NK-92 treated with Interleukin-12 subunit alpha and Interleukin-12 subunit beta, amount 100 ng/mL, for 24 hours (cell line): ENCODE measurements around the gene GABBR2.
"Not testable (repeated sequence)": the region's sequence is repeated elsewhere in the genome, so short reads cannot be mapped to it uniquely, and the experiment has no call there.

Experiments
- DNase-seq: peaks from one replicate; lab custom pipeline; 2025; lab: John Stamatoyannopoulos, UW

The GABBR2 gene

DNA sequence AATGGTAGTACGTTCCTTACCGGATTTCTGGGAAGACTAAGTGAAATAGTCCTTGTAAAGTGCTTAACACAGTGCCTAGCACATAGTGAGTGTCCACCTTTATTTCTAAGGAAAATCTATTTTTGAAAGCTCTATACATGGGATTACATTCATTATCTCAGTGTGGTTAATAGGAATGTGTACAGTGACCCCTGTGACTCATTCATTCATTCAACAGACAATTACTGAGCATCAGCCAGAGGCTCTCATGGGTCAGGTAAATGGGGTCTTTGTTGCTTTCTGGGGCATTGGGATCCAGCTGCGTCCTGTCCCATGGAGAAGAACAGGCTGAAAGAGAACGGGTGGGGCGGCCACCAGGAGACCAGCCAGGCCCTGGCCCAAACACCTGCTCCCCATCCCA lies 227.1 kb downstream of the GABBR2 start:
- no peak for DNase-seq

DNA sequence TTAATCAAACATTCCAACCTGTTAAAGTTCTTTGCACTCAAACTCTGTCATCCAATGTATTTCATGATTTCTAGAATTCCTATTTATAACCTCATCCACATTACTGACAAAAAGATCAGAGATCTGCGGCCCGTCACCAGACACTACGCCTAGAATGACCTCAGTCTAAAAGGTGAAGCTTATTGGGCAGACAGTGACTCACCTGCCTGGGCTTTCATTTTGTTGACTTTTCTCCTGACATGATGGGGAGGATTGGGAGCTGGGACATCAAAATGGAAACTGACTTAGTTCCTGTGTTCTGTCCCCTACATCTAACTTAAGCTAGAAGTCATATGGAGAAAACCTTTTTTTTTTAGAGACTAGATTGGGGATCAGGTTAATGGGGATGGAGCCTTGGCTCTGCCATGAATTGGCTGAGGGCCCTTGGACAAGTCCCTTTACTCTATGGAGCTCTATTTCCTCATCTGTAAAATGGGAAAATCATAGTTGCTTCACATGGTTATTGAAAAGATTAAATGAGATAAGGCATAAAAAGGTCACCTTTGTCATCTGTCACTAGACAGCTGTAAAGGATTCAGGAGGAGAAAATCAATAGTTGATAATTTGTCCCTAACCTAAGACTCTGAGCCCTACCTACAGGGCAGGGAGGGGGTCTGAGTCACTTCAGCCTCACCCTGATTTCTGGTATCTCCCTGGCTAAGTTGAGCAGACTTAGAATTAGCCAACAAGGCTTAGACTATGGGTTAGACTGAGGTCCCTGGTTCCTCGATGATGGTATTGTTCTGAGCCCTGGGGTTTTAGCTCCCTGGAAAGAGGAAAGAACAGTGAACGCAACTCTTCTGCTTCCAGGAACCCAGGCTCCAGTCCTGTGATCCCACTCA lies 228.5 kb downstream of the GABBR2 start:
- no peak for DNase-seq

DNA sequence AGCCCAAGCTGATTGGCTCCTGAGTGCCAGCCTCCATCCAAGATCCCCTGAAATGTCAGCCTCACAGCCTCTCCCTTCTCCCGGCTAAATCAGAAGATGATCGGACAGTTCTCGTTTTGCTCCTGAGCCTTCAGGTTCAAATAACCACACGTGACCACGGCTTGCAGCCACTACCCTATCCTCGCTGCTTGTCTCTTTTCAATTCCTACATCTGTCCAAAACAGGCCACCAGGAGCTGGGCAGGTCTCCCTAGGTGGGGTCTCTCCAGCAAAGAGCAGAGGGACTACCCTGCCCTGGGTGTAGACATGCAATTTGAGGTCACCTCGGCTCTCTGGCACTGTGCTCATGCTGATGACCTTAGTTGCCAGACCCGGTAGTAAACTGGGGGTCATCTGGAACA lies 229.3 kb downstream of the GABBR2 start:
- DNase-seq, result no peak

DNA sequence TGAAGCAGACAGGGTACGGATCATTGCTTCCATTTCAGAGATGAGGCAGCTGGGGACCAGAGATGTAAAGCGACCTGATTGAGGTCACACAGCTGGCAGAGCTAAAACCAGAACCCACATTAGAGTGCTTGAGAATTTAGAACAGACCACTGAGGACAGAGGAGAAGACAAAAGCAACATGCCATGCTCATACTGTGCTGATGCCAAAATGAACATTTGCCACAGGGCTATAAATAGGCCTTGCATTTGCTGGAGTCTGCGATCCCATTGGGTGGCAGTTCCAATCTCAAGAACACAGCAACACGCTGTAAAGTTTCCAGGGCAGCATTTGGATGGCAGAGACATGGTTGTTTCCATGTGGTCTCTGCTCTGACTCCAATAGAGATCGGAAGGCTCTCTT lies 230.9 kb downstream of the GABBR2 start:
- DNase-seq, result no peak

DNA sequence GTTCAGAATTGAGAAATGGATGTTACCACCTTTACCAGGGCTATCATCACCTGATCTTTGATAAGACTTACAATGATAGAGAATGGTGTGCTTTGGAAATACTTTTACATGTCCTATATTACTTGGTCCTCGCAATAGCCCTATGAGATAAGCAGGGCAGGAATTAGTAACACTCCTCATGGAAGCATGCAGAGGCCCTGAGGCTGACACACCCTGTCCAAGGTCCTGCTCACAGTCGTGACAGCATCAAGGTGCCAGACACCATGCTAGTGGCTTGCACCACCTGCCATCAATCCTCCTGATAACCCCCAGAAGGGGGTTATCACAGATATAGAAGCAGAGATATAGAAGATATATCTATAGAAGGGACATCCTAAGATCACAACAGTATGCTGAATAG lies 236.5 kb downstream of the GABBR2 start:
- no peak for DNase-seq

DNA sequence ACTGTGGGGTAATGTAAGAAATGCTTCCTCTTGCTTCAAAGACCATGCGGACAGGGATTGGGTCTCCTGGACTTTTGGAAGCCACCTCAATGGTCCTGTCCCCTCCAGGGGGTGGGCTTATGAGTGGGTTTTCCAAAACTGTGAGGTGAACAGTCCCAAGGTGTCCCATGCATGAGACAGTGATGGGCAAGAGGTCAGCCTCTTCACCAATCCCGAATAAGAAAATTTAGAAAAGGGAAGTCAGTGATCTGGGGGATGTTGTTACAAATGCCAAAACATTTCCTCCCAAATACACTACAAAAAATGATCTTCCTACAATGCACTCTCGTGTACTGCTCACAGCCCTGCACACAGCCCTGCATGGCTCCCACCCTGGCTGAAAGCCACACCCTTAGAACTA lies 237.6 kb downstream of the GABBR2 start:
- no peak for DNase-seq

DNA sequence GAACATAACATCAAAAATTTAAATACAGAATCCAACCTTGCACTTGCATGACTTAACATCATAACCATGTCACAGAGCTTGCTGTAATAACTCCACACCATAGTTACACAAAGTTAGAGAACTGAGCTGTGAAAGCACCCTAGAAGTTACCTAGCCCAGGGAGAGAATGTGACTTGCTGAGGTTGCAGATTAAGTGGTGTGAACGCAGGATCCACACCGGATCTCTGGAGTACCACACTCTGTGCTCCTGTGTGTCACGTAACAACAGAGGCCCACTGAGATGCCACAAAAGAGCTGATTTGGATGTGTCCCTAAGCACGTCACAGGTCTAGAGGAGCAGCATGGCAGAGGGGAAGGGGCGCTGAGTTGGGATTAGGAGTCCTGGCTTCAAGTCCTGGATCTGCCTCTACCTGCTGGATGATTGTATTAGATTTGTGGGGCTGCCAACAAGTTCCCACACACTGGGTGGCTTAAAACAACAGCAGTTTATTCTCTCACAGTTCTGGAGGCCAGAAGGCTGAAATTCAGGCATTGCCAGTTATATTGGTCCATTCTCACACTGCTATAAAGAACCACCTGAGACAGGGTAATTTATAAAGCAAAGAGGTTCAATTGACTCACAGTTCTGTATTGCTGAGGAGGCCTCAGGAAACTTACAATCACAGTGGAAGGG lies 240.0 kb downstream of the GABBR2 start:
- DNase-seq, result no peak

DNA sequence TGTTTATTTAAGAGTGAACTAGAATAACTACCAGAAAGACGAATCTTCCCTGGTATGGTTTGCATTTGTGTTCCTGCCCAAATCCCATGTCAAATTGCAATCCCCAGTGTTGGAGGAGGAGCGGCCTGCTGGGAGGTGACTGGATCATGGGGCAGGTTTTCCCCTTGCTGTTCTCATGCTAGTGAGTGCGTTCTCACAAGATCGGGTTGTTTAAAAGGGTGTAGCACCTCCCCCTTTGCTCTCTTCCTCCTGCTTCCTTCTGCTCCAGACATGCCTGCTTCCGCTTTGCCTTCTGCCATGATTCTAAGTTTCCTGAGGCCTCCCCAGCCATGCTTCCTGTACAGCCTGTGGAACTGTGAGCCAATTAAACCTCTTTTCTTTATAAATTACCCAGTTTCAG lies 242.9 kb downstream of the GABBR2 start:
- DNase-seq, result no peak

DNA sequence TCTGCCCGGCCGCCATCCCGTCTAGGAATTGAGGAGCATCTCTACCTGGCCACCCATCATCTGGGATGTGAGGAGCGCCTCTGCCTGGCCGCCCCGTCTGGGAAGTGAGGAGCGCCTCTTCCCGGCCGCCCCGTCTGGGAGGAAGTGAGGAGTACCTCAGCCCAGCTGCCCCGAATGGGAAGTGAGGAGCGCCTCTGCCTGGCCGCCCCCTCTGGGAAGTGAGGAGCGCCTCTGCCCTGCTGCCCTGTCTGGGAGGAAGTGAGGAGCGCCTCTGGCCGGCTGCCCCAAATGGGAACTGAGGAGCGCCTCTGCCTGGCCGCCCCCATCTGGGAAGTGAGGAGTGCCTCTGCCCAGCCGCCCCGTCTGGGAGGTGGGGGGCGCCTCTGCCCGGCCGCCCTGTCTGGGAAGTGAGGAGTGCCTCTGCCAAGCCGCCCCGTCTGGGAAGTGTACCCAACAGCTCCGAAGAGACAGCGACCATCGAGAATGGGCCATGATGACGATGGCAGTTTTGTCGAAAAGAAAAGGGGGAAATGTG lies 244.5 kb downstream of the GABBR2 start:
- not testable (repeated sequence) for DNase-seq

DNA sequence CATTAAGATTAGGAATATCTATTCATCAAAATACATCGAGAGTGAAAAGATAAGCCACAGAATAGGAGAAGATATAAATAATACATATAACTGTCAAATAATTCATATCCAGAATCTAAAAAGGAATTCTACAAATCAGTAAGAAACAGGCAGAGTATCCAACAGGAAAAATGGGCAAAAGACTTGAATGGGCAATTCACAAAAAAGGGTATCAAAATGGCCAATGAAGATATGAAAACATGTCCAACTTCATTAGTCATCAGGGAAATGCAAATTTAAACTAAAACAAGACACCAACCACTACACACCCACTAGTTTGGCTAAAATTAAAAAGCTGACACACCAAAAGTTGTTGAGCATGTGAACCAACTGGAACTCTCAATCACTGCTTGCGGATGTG lies 246.4 kb downstream of the GABBR2 start:
- DNase-seq, result no peak

DNA sequence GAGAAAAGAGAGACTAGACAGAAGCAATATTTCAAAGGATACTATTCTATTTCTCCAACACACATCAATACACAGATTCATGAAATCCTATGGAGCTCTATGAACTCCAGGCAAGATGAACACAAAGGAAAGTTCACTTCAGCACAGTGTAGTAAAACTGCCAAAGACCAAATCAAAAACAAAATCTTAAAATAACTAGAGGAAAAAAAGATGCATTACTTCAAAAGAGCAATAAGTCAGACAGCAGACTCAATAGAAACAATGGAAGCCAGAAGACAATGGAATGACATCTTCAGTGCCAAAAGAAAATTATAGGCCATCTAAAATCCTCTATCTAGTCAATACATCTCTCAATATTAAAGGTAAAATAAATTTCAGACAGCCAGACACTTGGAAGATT lies 248.0 kb downstream of the GABBR2 start:
- no peak for DNase-seq

DNA sequence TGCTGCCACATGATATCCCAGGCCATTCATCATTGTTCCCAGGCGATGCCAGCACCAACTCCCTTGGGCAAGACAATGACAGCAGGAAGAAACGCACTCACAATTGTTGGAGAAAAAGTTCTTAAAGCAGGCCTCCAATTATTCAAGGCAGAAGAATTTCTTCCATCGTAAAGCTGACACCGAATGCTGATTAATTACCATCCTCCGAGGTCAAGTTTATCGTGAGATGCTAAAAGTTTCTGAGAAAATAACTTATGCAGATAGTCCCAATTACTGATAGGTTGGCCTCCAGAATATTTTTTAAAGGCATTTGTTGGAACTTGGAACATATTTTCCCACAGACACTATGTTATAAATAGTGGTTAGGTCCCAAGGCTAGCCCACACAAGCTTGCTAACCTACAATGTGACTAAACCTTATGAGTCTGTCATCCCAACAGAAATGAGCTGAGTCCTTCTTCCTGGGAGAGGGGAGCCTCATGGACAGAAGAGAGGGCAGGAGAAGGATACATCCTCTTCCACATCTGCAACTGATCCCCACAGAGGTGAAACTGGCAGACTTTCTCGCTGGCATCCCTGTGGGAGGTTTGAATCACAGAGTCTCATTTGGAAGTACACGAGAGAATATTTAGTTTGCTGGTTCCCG lies 250.9 kb downstream of the GABBR2 start:
- DNase-seq, result no peak

DNA sequence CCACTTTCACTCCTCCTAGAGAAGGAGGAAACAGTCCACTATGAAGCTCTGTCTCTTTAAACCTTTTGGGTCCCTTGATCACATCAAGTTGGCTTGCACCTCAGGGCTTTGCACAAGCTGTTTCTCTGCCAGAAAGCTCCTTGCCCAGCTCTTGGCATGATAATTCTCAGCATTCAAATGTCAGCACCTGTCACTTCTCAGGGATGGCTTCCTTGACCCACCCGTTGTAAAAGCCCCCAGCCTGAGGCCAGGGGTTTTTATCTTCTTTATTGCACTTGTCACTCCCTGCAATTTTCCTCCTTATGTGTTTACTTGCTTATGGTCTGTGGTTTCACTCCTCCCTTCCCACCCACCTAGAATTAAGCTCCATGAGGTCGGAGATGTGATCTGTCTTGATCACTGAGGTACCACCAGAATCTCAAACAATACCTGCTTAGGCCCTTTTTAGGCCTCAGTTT lies 252.6 kb downstream of the GABBR2 start:
- no peak for DNase-seq

DNA sequence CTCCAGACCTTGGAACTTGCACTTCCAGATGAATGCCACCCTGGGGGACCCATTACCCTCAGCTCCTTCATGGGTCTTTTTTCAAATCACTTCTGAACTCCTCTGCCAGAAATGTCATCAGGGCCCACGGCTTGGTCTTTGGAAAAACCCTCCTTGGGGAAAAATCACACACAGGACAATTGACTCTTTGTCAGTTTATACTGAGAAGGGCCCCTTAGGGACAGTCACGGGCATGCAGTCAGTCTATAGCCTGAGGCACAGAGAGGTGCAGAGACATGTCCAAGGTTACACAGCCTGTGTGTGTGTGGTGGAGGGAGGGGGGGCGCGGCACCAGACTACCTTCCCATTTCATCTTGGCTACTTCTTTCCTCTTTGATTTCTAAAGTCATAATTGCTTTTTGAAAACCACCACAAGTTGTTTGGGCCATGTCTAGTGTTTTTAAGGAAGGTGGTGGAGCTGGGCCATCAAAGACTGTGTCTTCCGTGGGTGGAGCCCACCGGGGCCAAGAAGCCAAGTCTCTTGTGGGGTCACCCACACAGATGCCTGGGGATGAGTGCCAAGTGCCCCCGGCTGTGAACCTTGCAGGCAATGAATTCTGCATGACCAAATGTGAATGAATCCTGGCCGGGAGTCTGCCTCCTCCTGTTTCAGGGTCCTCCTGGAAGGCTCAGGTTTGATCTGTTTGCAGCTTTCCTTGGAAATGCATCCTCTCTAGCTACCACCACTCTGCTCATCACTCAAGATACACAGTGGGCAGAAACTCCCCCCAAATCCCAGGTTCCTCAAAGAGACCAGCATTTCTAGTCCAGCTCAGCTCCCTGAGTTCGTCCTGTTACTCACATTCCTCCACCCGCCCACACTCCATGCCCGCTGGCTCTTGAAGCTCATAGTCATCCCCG lies 253.2 kb downstream of the GABBR2 start:
- no peak for DNase-seq

DNA sequence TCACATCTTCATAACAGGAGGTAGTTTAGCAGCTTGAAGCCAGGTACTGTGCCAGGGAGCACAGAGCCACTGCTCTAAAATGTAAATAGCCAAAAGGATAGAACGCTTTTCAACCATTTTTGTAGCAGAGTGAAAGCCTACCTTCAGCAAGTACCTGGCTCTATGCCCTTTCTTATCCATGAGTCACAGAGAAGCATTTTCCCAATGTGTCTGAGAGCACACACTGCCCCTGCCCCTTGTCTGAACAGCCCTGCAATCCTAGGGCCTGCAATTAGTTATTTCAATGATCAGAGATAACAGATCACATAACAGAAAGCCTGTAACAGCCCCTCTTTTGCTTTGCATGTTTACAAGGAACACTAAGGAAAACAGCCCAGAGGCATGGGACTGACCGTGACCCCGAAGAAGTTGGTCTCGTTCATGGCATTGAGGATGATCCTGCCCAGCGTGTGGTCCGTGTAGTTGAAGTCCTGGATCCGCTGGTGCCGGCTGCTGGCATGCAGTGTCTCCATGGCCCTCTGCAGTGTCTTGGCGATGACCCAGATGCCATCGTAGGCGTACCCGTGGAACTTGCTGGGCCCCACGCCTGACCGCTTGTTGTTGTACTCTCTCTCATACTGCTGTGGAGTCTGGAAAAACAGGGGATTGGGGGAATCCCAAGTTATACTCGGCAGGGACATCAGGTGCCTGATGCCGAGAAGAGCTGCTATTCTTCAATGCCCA lies 255.0 kb downstream of the GABBR2 start:
- DNase-seq, result no peak

DNA sequence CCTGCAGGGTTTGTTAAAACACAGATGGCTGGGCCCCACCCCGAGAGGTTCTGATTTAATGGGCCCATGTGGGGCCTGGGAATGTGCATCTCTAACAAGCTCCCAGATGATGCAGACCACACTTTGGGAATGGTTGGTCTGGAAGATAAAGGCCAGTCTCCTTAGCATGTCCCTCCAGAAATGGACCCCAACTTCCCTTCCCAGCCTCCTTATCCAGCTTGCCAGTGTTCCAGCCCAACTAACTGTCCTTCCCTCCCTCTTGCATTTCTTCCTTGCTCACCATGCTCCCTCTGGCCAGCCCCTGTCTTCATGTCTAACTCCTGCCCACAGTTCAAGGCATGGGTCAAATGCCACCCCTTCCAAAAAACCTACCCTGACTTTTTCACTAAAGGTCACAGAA lies 257.2 kb downstream of the GABBR2 start:
- no peak for DNase-seq

DNA sequence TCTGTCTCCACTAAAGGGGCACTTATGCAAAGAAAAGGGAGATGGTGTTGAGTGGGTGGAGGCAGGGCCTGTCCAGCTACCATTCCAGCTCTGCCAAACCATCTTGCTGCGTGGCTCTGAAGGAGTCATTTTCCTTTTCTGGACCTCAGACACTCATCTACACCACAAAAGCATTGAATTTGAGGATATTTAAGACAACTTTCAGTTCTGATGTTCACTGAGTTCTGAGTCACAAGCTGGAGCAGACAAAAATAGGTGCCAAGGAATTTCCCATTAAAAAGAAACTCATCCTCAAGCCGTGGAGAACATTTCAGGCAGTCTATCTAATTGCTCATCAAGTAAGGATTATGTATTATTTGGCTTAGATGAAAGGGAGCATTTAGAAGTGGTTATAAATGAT lies 258.2 kb downstream of the GABBR2 start:
- DNase-seq, result no peak

DNA sequence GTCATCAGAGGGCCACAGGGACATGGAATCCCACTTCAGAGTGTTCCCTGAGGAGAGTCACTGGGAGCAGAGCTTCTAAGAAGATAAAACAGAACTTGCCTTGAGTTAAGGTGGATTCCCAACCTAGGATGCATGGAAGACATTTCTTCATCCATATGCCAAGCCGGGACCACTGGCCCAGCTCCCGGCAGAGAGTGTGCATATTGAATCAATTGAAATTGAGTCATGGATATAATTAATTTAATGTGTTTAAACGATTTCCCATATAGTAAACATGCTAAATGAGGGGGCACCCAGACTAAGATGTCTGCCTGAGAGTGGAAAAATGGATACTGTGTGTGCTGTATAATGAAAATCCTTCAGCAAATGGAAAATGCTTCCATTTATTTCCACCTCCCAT lies 258.9 kb downstream of the GABBR2 start:
- no peak for DNase-seq

DNA sequence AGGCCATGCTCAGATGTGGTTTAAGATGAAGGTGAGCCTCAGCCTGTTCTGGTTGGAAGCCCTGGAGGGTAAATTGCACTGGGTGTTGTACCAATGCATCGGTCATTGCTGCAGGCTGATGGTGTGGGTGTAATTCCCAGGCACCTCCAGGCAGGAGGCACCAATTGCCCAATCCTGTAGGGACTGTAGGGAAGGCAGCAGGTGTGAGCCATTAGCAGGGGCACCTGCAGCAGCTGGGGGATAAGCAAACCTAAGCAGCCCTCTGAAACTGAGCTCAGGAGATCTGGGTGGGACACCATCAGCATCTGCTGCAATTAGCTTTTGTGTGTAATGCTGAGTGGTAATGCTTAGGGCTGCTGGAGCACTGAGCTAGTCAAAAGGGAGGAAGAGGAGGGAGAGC lies 263.2 kb downstream of the GABBR2 start:
- no peak for DNase-seq

DNA sequence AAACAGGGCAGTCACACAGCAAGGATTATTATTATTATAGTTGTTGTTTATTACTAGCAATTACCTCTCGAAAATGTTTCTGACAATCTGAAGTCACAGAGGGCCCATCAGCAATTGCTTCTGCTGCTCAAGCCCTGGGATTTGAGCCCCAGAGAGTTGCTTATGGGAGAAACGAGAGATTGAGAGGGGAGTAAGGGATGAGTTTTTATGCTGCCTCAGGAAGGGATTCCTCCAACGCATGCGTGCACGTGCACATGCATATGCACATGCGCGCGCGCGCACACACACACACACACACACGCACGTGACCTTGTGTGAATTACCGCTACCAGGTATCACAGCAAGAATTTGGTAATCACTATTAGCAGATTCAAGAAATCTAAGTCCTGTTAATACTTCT lies 264.1 kb downstream of the GABBR2 start:
- DNase-seq, result no peak

DNA sequence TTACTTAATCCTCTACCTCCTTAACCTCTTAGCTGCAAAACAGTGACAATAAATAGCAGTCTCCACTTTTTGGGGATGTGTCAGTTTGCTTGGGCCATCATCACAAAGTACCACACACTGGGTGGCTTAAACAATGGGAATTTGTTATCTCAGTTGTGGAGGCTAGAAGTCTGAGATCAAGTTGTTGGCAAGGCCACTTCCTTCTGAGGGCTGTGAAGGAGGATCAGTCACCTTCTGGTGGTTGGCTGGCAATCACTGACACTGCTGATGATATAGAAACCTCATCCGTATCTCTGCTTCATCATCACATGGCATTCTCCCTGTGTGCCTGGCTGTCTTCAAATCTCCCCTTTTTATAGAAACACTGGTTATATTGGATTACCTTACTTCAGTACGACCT lies 266.2 kb downstream of the GABBR2 start:
- no peak for DNase-seq
